NCI-H1417 (cell line): ENCODE measurements around the gene HLA-DQB1.
"Not testable (repeated sequence)": the region's sequence is repeated elsewhere in the genome, so short reads cannot be mapped to it uniquely, and the experiment has no call there.

Source experiments
- DNase-seq, 3 experiments: peaks; one replicate each; lab custom pipeline; 2025; lab: John Stamatoyannopoulos, UW

The HLA-DQB1 gene

GRCh38 chr6:32666420-32667300, at the start of gene HLA-DQB1:
Gene HLA-DQB1 (minus strand): TSS chr6:32666657. CDS start chr6:32666607, 50 bp downstream.
- peak; percentile 0 to 82 (median 5) for DNase-seq

GRCh38 chr6:32713241-32713640, 46.8 kb upstream of the HLA-DQB1 start:
- no peak for DNase-seq

DNA sequence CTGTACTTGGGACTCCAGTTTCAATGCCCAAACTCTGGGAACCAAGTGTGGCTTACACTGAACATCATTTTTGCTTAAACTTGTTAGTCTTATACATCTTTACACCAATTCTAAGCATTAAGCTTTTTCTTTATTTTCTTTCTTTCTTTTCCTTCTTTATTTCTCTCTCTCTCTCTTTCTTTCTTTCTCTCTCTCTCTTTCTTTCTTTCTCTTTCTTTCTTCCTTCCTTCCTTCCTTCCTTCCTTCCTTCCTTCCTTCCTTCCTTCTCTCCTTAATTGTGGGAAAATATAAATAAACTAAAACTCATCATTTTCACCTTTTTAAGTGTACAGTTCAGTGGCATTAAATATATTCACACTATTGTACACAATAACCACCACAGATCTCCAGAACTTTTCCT, 43.2 kb upstream of the HLA-DQB1 start:
- DNase-seq: no peak

DNA sequence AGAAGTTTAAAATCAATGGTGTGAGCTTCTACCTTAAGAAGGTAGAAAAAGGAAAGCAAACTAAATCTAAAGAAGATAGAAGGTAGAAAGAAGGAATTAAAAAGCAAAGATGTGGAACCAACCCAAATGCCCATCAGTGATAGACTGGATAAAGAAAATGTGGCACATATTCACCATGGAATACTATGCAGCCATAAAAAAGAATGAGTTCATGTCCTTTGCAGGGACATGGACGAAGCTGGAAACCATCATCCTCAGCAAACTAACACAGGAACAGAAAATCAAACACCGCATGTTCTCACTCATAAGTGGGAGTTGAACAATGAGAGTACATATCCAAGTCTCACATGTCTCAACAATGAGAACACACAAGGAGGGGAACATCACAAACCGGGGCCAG, 38.7 kb upstream of the HLA-DQB1 start:
- not testable (repeated sequence) for DNase-seq

- no peak for DNase-seq
Observed at GRCh38 chr6:32703347-32703746, 36.9 kb upstream of the HLA-DQB1 start.

- peak; percentile 33 to 69 (median 59) for DNase-seq
Observed at GRCh38 chr6:32700391-32701040, 34.1 kb upstream of the HLA-DQB1 start.

DNA sequence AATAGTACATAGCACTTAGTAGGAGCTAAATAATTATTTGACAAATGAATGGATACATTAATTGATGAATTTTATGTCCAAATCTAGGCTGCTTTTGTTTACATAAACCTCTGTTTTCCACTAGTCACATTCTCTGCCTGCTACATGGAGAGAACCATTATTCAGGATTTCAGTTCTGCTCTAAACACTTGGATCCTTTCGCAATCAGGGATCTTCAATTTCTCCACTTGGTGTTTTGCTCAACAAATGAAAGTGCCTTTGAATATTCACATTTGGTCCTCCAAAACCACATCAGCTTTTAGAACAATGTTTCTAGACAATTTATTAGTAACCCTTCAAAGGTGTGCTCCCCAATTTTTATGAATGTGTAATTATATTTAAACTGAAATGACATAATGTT, 30.6 kb upstream of the HLA-DQB1 start:
- DNase-seq: no peak

- DNase-seq: peak in 1 of 3 experiments; percentile 31
Observed at GRCh38 chr6:32692019-32692418, 25.6 kb upstream of the HLA-DQB1 start.

DNA sequence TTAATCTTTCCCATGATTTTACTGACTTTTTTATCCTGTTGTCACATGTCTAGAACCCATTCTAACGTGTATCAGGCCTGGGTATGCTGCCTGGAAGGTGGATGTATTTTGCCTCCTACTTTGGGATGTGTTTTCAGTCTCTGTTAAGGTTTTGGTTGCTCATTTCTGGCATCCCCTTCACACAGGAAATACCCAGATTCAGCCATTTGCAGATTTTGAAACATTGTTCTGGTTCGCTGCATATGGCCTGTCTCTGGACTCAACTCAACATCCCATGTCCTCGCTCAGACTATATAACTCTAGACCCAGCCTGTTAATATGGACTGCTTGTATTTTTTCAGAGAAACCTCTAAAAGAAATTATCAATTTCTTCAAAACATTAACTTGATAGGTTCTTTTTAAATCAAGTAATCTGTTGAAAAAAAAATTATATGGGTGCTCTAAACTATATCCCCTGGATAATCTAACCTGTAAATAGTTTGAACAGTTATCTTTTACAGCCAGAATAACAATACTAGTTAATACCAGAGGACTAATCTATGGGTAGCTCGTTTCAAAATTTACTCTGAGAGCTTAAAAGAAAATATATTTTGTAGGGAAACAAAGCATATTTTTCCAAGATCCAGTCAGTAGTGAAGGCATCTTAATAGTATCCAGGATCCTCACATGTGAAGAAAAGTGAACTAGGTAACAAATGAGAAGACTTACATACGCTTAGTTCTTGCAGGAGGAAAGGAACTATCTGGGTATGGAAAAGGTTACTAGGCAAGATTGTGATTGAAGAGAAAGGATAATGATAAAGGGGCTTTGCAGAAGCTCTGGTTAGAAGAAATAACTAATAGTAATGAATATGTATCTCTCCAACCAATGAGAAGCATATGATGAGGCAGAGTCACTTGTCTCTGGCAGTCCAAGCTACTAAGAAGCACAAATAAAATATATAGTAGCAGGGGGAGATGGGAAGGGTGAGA, 23.4 kb upstream of the HLA-DQB1 start:
- no peak for DNase-seq

GRCh38 chr6:32685603-32686002, 19.1 kb upstream of the HLA-DQB1 start:
- DNase-seq: peak in 1 of 3 experiments; percentile 13

GRCh38 chr6:32684246-32684645, 17.8 kb upstream of the HLA-DQB1 start:
- DNase-seq: no peak

DNA sequence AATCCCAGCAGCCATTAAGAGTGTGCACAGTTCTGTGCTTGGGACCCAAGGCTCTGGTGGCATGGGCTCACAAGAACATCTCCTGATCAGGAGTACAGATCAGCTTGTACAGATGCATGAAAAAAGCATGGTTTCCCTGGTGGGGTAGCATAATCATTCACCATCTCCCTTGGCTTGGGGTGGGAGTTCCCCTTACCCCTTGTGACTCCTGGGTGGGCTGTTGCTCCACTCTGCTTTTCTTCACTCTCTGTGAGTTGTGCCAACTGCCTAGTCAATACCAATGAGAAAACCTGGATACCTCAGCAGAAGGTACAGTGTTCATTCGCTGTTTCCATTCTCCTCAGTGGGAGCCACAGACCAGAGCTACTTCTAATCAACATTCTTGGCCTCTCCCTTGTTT, 13.6 kb upstream of the HLA-DQB1 start:
- DNase-seq: no peak

GRCh38 chr6:32679492-32679891, 13.0 kb upstream of the HLA-DQB1 start:
- no peak for DNase-seq

DNA sequence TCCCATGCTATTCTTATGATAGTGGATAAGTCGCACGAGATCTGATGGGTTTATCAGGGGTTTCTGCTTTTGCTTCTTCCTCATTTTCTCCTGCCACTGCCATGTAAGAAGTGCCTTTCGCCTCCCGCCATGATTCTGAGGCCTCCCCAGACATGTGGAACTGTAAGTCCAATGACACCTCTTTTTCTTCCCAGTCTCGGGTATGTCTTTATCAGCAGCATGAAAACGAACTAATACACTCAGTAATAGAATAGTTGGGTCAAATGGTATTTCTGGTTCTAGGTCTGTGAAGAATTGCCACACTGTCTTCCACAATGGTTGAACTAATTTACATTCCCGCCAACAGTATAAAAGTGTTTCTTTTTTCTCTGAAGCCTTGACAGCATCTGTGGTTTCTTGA, 7.7 kb upstream of the HLA-DQB1 start:
- DNase-seq: not testable (repeated sequence)

DNA sequence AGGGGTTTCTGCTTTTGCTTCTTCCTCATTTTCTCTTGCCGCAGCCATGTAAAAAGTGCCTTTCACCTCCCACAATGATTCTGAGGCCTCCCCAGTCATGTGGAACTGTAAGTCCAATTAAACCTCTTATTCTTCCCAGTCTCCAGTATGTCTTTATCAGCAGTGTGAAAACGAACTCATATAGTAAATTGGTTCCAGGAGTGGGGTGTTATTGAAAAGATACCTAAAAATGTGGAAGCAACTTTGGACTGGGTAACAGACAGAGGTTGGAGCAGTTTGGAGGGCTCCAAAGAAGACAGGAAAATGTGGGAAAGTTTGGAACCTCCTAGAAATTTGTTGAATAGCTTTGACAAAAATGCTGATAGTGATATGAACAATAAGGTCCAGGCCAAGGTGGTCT, 5.5 kb upstream of the HLA-DQB1 start:
- DNase-seq: not testable (repeated sequence)

- DNase-seq: no peak
Observed at GRCh38 chr6:32669893-32670292, 3.4 kb upstream of the HLA-DQB1 start.

- no peak for DNase-seq
Observed at GRCh38 chr6:32669240-32669639, 2.8 kb upstream of the HLA-DQB1 start.

DNA sequence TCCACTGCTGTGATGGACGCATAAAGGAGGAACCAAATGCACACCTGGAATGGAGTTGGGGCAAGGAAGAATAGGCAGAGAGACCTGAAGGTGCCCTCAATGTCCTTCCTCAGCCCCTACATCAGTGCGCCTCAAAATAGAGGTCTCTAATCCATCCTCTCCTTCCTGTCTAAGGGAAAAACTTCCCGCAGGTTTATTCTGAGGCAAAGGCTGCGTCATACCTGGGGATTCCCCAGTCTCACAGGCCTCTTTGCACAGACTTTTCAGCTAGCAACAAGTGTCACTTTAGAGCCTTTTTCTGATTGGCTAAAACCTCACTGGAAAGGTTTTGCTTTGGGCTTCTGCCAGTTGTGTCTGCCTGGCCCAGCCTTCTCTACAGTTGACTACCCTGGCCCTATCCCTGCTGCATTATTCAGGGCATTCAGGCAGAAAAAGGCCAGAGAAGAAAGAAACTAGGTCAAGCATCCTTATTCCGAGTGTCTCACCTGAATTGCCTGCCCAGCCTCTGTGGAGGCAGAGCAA, 1.8 kb upstream of the HLA-DQB1 start:
- peak in 1 of 3 experiments; percentile 72 for DNase-seq

DNA sequence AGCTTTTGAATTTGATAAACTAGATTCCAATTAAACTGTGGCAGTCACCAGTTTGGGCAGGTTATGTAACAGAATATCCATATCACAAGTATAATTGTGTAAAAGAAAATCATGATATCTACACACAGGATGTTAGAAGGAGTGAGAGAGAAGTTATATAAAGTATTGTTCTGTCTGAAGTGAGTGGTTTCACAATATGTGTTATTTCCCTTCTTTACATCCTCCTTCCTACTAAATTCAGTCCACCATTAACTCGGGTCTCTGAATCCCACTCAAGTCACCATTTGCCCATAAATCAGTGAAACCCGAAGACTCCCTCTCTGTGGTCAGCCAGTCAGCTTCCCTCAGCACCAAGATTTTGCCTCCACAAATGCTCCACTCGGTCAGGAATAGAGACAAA, 796 bp downstream of the HLA-DQB1 start:
- DNase-seq: no peak

- peak in 1 of 3 experiments; percentile 43 for DNase-seq
Observed at GRCh38 chr6:32664827-32665362, 1.6 kb downstream of the HLA-DQB1 start.

GRCh38 chr6:32664354-32664753, 2.1 kb downstream of the HLA-DQB1 start:
- DNase-seq: no peak
